ENCODE results near the gene SHB. TPM values are rescaled to one million over a fixed set of nuclear protein-coding genes. Genes with fewer than 3 reads are reported as not detected.

The SHB gene
- total and polyA plus RNA-seq, 2 of the 13 experiments (the other 11 are each of a cell fraction or from before 2014, with no cell fraction given), result 19.4 to 20.7 TPM

- TF ChIP-seq ZNF691 (CRISPR knock-in tag; IDR thresholded peaks at IDR 0.05; ENCODE audit: borderline replicate concordance, low read depth), result peak; percentile 81; the same call in 1 of the 2 replicates
- TF ChIP-seq, protein P1, sequence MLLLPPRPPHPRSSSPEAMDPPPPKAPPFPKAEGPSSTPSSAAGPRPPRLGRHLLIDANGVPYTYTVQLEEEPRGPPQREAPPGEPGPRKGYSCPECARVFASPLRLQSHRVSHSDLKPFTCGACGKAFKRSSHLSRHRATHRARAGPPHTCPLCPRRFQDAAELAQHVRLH (CRISPR knock-in tag; IDR thresholded peaks at IDR 0.05; ENCODE audit: borderline replicate concordance, low read depth), result peak; percentile 59; the same call in 1 of the 2 replicates
- TF ChIP-seq TIGD3 (CRISPR knock-in tag; IDR thresholded peaks at IDR 0.05; ENCODE audit: borderline replicate concordance), result no peak
- TF ChIP-seq E2F1 (CRISPR knock-in tag; IDR thresholded peaks at IDR 0.05), result no peak
- no peak for TF ChIP-seq GMEB2 (CRISPR knock-in tag; IDR thresholded peaks at IDR 0.05; ENCODE audit: low read depth)
- no peak for TF ChIP-seq TBL1XR1 (IDR thresholded peaks at IDR 0.05; ENCODE audit: borderline replicate concordance, low read length, partially characterized antibody)
- no peak for TF ChIP-seq ZNF280B (CRISPR knock-in tag; IDR thresholded peaks at IDR 0.05; ENCODE audit: borderline replicate concordance)
- peak; percentile 48; the same call in 1 of the 2 replicates for TF ChIP-seq ZNF317 (CRISPR knock-in tag; IDR thresholded peaks at IDR 0.05)
- TF ChIP-seq ZNF543 (CRISPR knock-in tag; IDR thresholded peaks at IDR 0.05), result peak; percentile 56; the same call in 1 of the 2 replicates
- TF ChIP-seq FOSL2 (CRISPR knock-in tag; IDR thresholded peaks at IDR 0.05), result peak; percentile 77
- TF ChIP-seq HNF4G (IDR thresholded peaks at IDR 0.05; ENCODE audit: borderline replicate concordance, low read depth, low read length), result peak; percentile 82
- TF ChIP-seq HNF4G (CRISPR knock-in tag; IDR thresholded peaks at IDR 0.05; ENCODE audit: borderline replicate concordance, low read depth), result peak; percentile 83; the same call in 1 of the 2 replicates
- TF ChIP-seq, protein P2, sequence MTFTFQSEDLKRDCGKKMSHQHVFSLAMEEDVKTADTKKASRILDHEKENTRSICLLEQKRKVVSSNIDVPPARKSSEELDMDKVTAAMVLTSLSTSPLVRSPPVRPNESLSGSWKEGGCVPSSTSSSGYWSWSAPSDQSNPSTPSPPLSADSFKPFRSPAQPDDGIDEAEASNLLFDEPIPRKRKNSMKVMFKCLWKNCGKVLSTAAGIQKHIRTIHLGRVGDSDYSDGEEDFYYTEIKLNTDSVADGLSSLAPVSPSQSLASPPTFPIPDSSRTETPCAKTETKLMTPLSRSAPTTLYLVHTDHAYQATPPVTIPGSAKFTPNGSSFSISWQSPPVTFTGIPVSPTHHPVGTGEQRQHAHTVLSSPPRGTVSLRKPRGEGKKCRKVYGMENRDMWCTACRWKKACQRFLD (CRISPR knock-in tag; IDR thresholded peaks at IDR 0.05; ENCODE audit: borderline replicate concordance), result no peak
- peak; percentile 90 for TF ChIP-seq NCOA2 (CRISPR knock-in tag; IDR thresholded peaks at IDR 0.05)
- TF ChIP-seq ZNF547 (CRISPR knock-in tag; IDR thresholded peaks at IDR 0.05), result no peak
- no peak for TF ChIP-seq SATB2 (CRISPR knock-in tag; IDR thresholded peaks at IDR 0.05)
- TF ChIP-seq ATAD3A (CRISPR knock-in tag; IDR thresholded peaks at IDR 0.05), result no peak
- TF ChIP-seq, protein P3, sequence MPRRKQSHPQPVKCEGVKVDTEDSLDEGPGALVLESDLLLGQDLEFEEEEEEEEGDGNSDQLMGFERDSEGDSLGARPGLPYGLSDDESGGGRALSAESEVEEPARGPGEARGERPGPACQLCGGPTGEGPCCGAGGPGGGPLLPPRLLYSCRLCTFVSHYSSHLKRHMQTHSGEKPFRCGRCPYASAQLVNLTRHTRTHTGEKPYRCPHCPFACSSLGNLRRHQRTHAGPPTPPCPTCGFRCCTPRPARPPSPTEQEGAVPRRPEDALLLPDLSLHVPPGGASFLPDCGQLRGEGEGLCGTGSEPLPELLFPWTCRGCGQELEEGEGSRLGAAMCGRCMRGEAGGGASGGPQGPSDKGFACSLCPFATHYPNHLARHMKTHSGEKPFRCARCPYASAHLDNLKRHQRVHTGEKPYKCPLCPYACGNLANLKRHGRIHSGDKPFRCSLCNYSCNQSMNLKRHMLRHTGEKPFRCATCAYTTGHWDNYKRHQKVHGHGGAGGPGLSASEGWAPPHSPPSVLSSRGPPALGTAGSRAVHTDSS (CRISPR knock-in tag; conservative IDR thresholded peaks at IDR 0.05), result no peak
- peak; percentile 57 for TF ChIP-seq NCOR1 (IDR thresholded peaks at IDR 0.05; ENCODE audit: borderline replicate concordance, low read length)
Measured at GRCh38 chr9:38059233-38059936, 9.6 kb downstream of the SHB start (continued).

All from HepG2 (cell line).